Spleen (tissue), 7 donors: ENCODE data around the gene PDCL3.

Experiments
- CTCF ChIP-seq, 11 experiments: fragments of 200-600 bp in 7 of 11; fragments of 450-650 bp in 4 of 11; sonication (generic) in 4 of 11; IDR thresholded peaks in 8 of 11; conservative IDR thresholded peaks in 3 of 11; 1 replicate in 7 of 11; 2 replicates in 4 of 11; pipeline versions ENCODE4 v1.4.0 to v1.8.0; 2016 to 2021; ENCODE audit warnings: antibody characterized with exemption in 11 of 11, inconsistent platforms in 4 of 11, mild to moderate bottlenecking in 1 of 11
- POLR2AphosphoS5 ChIP-seq, 3 donors: sonication (generic); formaldehyde crosslinking; IDR thresholded peaks; one replicate each; pipeline ENCODE4 v1.5.1; 2017; ENCODE audit warnings: antibody characterized with exemption in 3 of 3
- donor health status: DM: no; HTN: no; CAD: no; lungs with moderate emphysema.
- donor health status: DM: no; HTN: no; CAD: no.
- donor health status: DM: no; HTN: no; CAD: no.

- TF ChIP-seq CTCF (IDR thresholded peaks at IDR 0.05 in 8 of 11, conservative IDR thresholded peaks at IDR 0.05 in 3 of 11) (no peak), POLR2AphosphoS5 (IDR thresholded peaks at IDR 0.05) (no peak)
Measured at GRCh38 chr2:100614455-100615000, 51.7 kb downstream of the PDCL3 start.
